IMR-90 (cell line): ENCODE measurements around the gene TRDN. TPM values are rescaled to one million over a fixed set of nuclear protein-coding genes. Genes with fewer than 3 reads are reported as not detected.

Source experiments
- ATAC-seq: fragments of 200-7000 bp; cut with Tn5 transposase; 2 replicates; pipeline ENCODE4 v1.9.1; 2020; ENCODE audit warnings: low read depth, mild to moderate bottlenecking, moderate library complexity
- BruUV-seq: library from RNA; stranded (reverse); fragments of 400-500 nt; replicated peaks from 2 replicates; lab custom pipeline; 2021; lab: Mats Ljungman, UMichigan
- CTCF ChIA-PET: fragments of 300-600 bp; formaldehyde crosslinking; extraction: SDS; loops from one replicate; lab custom pipeline; 2021; ENCODE audit warnings: antibody characterized with exemption; lab: Yijun Ruan, JAX
- POLR2A ChIA-PET: fragments of 300-600 bp; sonication (Branson Sonifier 250); formaldehyde crosslinking; loops from one replicate; lab custom pipeline; 2022; ENCODE audit warnings: antibody characterized with exemption; ENCODE audit not compliant: unreplicated experiment; lab: Charles Lee
- DNase-seq: peaks from one replicate; pipeline ENCODE4 v3.0.0; 2013
- H2AFZ ChIP-seq: replicated peaks from 2 replicates; pipeline ENCODE3; 2013; ENCODE audit warnings: low read length, mild to moderate bottlenecking; ENCODE audit not compliant: poor library complexity
- H2AK5ac ChIP-seq: 2 replicates; pipeline ENCODE4 v1.6.1; 2013; ENCODE audit warnings: low read depth, low read length, inconsistent platforms
- H2AK9ac ChIP-seq: replicated peaks from 2 replicates; pipeline ENCODE3; 2013; ENCODE audit warnings: mild to moderate bottlenecking, low read depth, low read length, moderate library complexity; ENCODE audit not compliant: poor library complexity
- H2BK120ac ChIP-seq: 2 replicates; pipeline ENCODE4 v1.6.1; 2013; ENCODE audit warnings: low read depth, low read length, inconsistent platforms
- H2BK15ac ChIP-seq: 3 replicates; pipeline ENCODE4 v1.6.1; 2013; ENCODE audit warnings: low read depth, low read length, inconsistent platforms
- H2BK20ac ChIP-seq: 2 replicates; pipeline ENCODE4 v1.6.1; 2013; ENCODE audit warnings: low read depth, mild to moderate bottlenecking, inconsistent platforms, low read length, moderate library complexity
- H2BK5ac ChIP-seq: 2 replicates; pipeline ENCODE4 v1.6.1; 2013; ENCODE audit warnings: mild to moderate bottlenecking, low read depth, low read length, inconsistent platforms; ENCODE audit not compliant: poor library complexity, severe bottlenecking
- H3K14ac ChIP-seq: replicated peaks from 2 replicates; pipeline ENCODE4 v1.6.1; 2013; ENCODE audit warnings: low read depth, low read length, inconsistent platforms
- H3K18ac ChIP-seq: 2 replicates; pipeline ENCODE4 v1.6.1; 2013; ENCODE audit warnings: low read depth, low read length, control low read depth
- H3K23ac ChIP-seq: 2 replicates; pipeline ENCODE4 v1.6.1; 2013; ENCODE audit warnings: low read depth, low read length, inconsistent platforms
- H3K27ac ChIP-seq: 2 replicates; pipeline ENCODE4 v1.5.1; 2013; ENCODE audit warnings: mild to moderate bottlenecking, control low read depth, low read length; ENCODE audit not compliant: insufficient read depth
- H3K27me3 ChIP-seq: 2 replicates; pipeline ENCODE4 v1.6.1; 2013; ENCODE audit warnings: low read length; ENCODE audit not compliant: control insufficient read depth, insufficient read depth
- H3K36me3 ChIP-seq: 2 replicates; pipeline ENCODE4 v1.6.1; 2013; ENCODE audit warnings: low read length, mixed read lengths; ENCODE audit not compliant: control insufficient read depth, insufficient read depth
- H3K4ac ChIP-seq: 2 replicates; pipeline ENCODE4 v1.6.1; 2013; ENCODE audit warnings: low read depth, low read length, inconsistent platforms
- H3K4me1 ChIP-seq: 2 replicates; pipeline ENCODE4 v1.6.1; 2013; ENCODE audit warnings: low read length, mixed read lengths; ENCODE audit not compliant: control insufficient read depth, insufficient read depth
- H3K4me2 ChIP-seq: 2 replicates; pipeline ENCODE4 v1.6.1; 2013; ENCODE audit warnings: low read depth, mild to moderate bottlenecking, control low read depth, low read length, moderate library complexity
- H3K4me3 ChIP-seq: 2 replicates; pipeline ENCODE4 v1.5.1; 2013; ENCODE audit warnings: low read depth, mild to moderate bottlenecking, control low read depth, low read length, moderate library complexity; ENCODE audit not compliant: insufficient read depth
- H3K56ac ChIP-seq: 2 replicates; pipeline ENCODE4 v1.6.1; 2013; ENCODE audit warnings: low read length, inconsistent platforms; ENCODE audit not compliant: insufficient read depth; ENCODE audit errors: extremely low read depth
- H3K79me1 ChIP-seq, 2 experiments: 2 replicates each; pipeline ENCODE4 v1.6.1; 2013; ENCODE audit warnings: low read length in 2 of 2, inconsistent platforms in 1 of 2, low read depth in 1 of 2
- H3K9ac ChIP-seq: 2 replicates; pipeline ENCODE4 v1.6.1; 2013; ENCODE audit warnings: low read depth, low read length, control low read depth
- H3K9me1 ChIP-seq: 2 replicates; pipeline ENCODE4 v1.6.1; 2013; ENCODE audit warnings: low read length, inconsistent platforms; ENCODE audit not compliant: insufficient read depth
- H3K9me3 ChIP-seq: 2 replicates; pipeline ENCODE4 v1.6.1; 2013; ENCODE audit warnings: low read length; ENCODE audit not compliant: control insufficient read depth, insufficient read depth
- H4K20me1 ChIP-seq: 2 replicates; pipeline ENCODE4 v1.6.1; 2013; ENCODE audit warnings: low read length, inconsistent platforms; ENCODE audit not compliant: insufficient read depth
- H4K5ac ChIP-seq: 2 replicates; pipeline ENCODE4 v1.6.1; 2013; ENCODE audit warnings: mild to moderate bottlenecking, low read depth, low read length, control low read depth
- H4K8ac ChIP-seq, 2 experiments: 2 replicates each; pipeline ENCODE4 v1.6.1; 2013; ENCODE audit warnings: low read depth in 2 of 2, low read length in 2 of 2, control low read depth in 1 of 2, inconsistent platforms in 1 of 2
- H4K91ac ChIP-seq: 2 replicates; pipeline ENCODE4 v1.6.1; 2013; ENCODE audit warnings: low read depth, low read length, inconsistent platforms; ENCODE audit not compliant: insufficient read depth
- MAZ ChIP-seq: IDR thresholded peaks from 2 replicates; pipeline ENCODE4 v1.6.1; 2012; ENCODE audit warnings: low read depth, mild to moderate bottlenecking, low read length, improper control_type of control experiment, moderate library complexity, borderline replicate concordance
- RAD21 ChIP-seq: IDR thresholded peaks from 2 replicates; pipeline ENCODE4 v1.6.1; 2012; ENCODE audit warnings: low read length, improper control_type of control experiment
- RCOR1 ChIP-seq: IDR thresholded peaks from 2 replicates; pipeline ENCODE4 v1.6.1; 2012; ENCODE audit warnings: mild to moderate bottlenecking, low read length, improper control_type of control experiment; ENCODE audit not compliant: insufficient replicate concordance
- WGBS, 2 experiments: methylation state at CpG; one replicate each; pipeline versions ENCODE4 v1.1.5 to v1.1.7; 2013; ENCODE audit warnings: missing lambda C conversion rate in 2 of 2; ENCODE audit not compliant: insufficient read length in 1 of 2; ENCODE audit errors: extremely low coverage in 2 of 2; 5-methylcytosine and 5-hydroxymethylcytosine counted together
- dilution Hi-C: fragments of 300-500 bp; cut with HindIII; formaldehyde crosslinking; loops from one replicate; pipeline ENCODE4 v1.14.3; 2018; ENCODE audit warnings: low sequenced_read_pairs; ENCODE audit not compliant: unreplicated experiment
- in situ Hi-C: fragments of 300-500 bp; cut with MboI; formaldehyde crosslinking; loops from 3 replicates; pipeline ENCODE4 v1.14.3; 2019; ENCODE audit warnings: low sequenced_read_pairs, inconsistent platforms, mixed read lengths
- intact Hi-C: fragments of 100-400 bp; cut with micrococcal nuclease; formaldehyde crosslinking; loops from 2 replicates; pipeline ENCODE4 v1.10.0; 2022
- polyA plus RNA-seq, 3 experiments: library from polyadenylated mRNA; depleted of rRNA; stranded (reverse); fragments of >200 nt; gene quantifications; 2 replicates each; pipeline ENCODE4 v1.2.3, GENCODE V29; 2012; ENCODE audit warnings: low replicate concordance in 1 of 3
- total RNA-seq: library from RNA; depleted of rRNA; stranded (reverse); fragments of >200 nt; gene quantifications from 2 replicates; pipeline ENCODE4 v1.2.3, GENCODE V29; 2012
- TF ChIP-seq, protein P1 (sequence below): fragments of 150-350 bp; IDR thresholded peaks from 2 replicates; pipeline ENCODE4 v1.6.1; 2016; ENCODE audit warnings: low read depth, mild to moderate bottlenecking, low read length, moderate library complexity, borderline replicate concordance

TRDN gene
- total and polyA plus RNA-seq, 2 of the 4 experiments (the other 2 are of a cell fraction): not detected

- H4K8ac ChIP-seq: no peak overlapping the region
- H4K91ac ChIP-seq: no peak overlapping the region
- no peak overlapping the region for H3K4me3 ChIP-seq
- H3K23ac ChIP-seq: no peak overlapping the region
- H3K27ac ChIP-seq: no peak overlapping the region
- dilution Hi-C loops: no loop called here
- no peak overlapping the region for H2BK20ac ChIP-seq
- intact Hi-C loops: no loop called here
- H3K18ac ChIP-seq: no peak overlapping the region
- H3K9ac ChIP-seq: no peak overlapping the region
- no peaks in the 10 kb centered on the region for H3K27me3 ChIP-seq
- no peaks in the 10 kb centered on the region for H3K36me3 ChIP-seq
- H4K5ac ChIP-seq: no peak overlapping the region
- ATAC-seq (no peak), DNase-seq (no peak)
- BruUV-seq: no TSS peak
- no CpG with 5 or more reads among the region's 3 CpGs for WGBS, 2 experiments
- no peaks in the 10 kb centered on the region for H3K79me1 ChIP-seq
- ChIA-PET CTCF (no interaction called here), POLR2A (no interaction called here)
- H2BK5ac ChIP-seq: no peak overlapping the region
- H2AK9ac ChIP-seq: no peak overlapping the region
- no peak overlapping the region for H2BK120ac ChIP-seq
- no peak overlapping the region for H2AFZ ChIP-seq
- no peak overlapping the region for H3K14ac ChIP-seq
- no peak for TF ChIP-seq RCOR1
- TF ChIP-seq RAD21: no peak
- TF ChIP-seq, protein P1, sequence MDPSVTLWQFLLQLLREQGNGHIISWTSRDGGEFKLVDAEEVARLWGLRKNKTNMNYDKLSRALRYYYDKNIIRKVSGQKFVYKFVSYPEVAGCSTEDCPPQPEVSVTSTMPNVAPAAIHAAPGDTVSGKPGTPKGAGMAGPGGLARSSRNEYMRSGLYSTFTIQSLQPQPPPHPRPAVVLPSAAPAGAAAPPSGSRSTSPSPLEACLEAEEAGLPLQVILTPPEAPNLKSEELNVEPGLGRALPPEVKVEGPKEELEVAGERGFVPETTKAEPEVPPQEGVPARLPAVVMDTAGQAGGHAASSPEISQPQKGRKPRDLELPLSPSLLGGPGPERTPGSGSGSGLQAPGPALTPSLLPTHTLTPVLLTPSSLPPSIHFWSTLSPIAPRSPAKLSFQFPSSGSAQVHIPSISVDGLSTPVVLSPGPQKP: no peak
- no peak for TF ChIP-seq MAZ
- H3K4ac ChIP-seq: no peak overlapping the region
- H3K4me1 ChIP-seq: no peaks in the 10 kb centered on the region
- no peak overlapping the region for H3K4me2 ChIP-seq
- no peak overlapping the region for H2AK5ac ChIP-seq
- no peaks in the 10 kb centered on the region for H4K20me1 ChIP-seq
- H3K9me3 ChIP-seq: peaks cover 2% of the 10 kb centered on the region; the same call in 1 of the 2 replicates
- no peaks in the 10 kb centered on the region for H3K9me1 ChIP-seq
- H2BK15ac ChIP-seq: no peak overlapping the region
- no peak overlapping the region for H3K56ac ChIP-seq
- in situ Hi-C loops: no loop called here
These were observed 32.3 kb upstream of the TRDN start for GRCh38 chr6:123668965-123669591.
